Nephron progenitor cell (in vitro differentiated cells): Measurements from ENCODE around the gene RASGRP4.

Source experiments
- DNase-seq: peaks from one replicate; pipeline ENCODE4 v3.0.0; 2021
- H3K27ac Mint-ChIP-seq: 2 replicates; pipeline ENCODE4 v1.8.0; 2021; ENCODE audit warnings: mild to moderate bottlenecking, moderate library complexity, mixed read lengths
- H3K27me3 Mint-ChIP-seq: 2 replicates; pipeline ENCODE4 v1.8.0; 2021; ENCODE audit warnings: mild to moderate bottlenecking, low read depth, mixed read lengths; ENCODE audit not compliant: poor library complexity
- H3K36me3 Mint-ChIP-seq: 2 replicates; pipeline ENCODE4 v1.8.0; 2021; ENCODE audit warnings: low read depth, mixed read lengths
- H3K4me1 Mint-ChIP-seq: 2 replicates; pipeline ENCODE4 v1.8.0; 2021; ENCODE audit warnings: mixed read lengths
- H3K4me3 Mint-ChIP-seq: 2 replicates; pipeline ENCODE4 v1.8.0; 2021; ENCODE audit warnings: mild to moderate bottlenecking, moderate library complexity, mixed read lengths
- H3K9me3 Mint-ChIP-seq: 2 replicates; pipeline ENCODE4 v1.8.0; 2021; ENCODE audit warnings: mild to moderate bottlenecking, moderate library complexity, mixed read lengths
- TF ChIP-seq, protein P1 (sequence below): fragments of 200-600 bp; sonication (generic); IDR thresholded peaks from 2 replicates; pipeline ENCODE4 v1.5.0; 2021; ENCODE audit warnings: antibody characterized with exemption

The RASGRP4 gene

DNA sequence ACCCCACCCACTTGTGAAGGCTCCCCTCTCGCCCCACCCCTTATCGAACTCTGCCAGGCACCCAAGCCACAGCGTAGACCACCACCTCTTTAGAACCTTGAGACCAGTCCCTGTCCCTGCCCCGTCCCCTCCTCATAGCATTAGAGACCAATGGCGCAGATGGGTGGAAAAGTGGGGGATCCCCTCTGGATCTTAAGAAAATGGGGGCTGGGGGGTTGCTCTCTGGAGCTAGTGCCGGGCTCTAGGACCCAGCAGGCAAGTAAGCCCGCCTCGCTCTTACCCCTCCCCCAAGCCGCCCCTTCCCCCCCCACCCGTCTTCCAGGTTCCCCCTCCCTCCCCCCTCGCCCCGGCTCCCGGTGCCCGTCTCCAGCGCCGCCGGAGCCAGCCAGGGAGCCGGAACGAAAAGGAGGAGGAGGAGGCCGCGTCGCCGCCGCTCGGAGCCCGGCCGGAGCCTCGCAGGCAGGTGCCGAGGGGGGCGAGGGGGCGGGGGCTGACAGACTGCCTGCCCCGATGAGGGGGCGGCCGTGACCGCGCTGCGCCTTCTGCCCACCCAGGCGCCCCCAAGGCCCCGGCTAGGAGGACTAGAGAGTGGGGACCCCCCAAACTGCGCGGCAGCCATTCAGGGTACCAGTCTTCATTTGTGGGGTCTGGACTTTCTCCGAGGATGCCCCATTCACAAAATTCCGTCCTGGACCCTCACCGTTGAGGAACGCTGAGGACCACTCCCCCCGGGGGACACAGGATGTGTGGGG is 37.5 kb downstream of the RASGRP4 start, which contains the start of gene SPRED3:
Gene SPRED3, plus strand, starts transcription at position 349 of the 752 bp plus-strand sequence. CDS start 1,606 bp downstream, outside the sequence.
- peak; percentile 79 for DNase-seq
- Mint-ChIP-seq H3K27ac (peak within 1 kb of the TSS; percentile 95), H3K4me3 (peak within 1 kb of the TSS; percentile 90), H3K36me3 (peaks cover 38% of the 10 kb centered on the region), H3K4me1 (peaks cover 40% of the 10 kb centered on the region), H3K9me3 (no peaks in the 10 kb centered on the region), H3K27me3 (peaks cover 32% of the 10 kb centered on the region)
- TF ChIP-seq, protein P1, sequence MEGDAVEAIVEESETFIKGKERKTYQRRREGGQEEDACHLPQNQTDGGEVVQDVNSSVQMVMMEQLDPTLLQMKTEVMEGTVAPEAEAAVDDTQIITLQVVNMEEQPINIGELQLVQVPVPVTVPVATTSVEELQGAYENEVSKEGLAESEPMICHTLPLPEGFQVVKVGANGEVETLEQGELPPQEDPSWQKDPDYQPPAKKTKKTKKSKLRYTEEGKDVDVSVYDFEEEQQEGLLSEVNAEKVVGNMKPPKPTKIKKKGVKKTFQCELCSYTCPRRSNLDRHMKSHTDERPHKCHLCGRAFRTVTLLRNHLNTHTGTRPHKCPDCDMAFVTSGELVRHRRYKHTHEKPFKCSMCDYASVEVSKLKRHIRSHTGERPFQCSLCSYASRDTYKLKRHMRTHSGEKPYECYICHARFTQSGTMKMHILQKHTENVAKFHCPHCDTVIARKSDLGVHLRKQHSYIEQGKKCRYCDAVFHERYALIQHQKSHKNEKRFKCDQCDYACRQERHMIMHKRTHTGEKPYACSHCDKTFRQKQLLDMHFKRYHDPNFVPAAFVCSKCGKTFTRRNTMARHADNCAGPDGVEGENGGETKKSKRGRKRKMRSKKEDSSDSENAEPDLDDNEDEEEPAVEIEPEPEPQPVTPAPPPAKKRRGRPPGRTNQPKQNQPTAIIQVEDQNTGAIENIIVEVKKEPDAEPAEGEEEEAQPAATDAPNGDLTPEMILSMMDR, result no peak

DNA sequence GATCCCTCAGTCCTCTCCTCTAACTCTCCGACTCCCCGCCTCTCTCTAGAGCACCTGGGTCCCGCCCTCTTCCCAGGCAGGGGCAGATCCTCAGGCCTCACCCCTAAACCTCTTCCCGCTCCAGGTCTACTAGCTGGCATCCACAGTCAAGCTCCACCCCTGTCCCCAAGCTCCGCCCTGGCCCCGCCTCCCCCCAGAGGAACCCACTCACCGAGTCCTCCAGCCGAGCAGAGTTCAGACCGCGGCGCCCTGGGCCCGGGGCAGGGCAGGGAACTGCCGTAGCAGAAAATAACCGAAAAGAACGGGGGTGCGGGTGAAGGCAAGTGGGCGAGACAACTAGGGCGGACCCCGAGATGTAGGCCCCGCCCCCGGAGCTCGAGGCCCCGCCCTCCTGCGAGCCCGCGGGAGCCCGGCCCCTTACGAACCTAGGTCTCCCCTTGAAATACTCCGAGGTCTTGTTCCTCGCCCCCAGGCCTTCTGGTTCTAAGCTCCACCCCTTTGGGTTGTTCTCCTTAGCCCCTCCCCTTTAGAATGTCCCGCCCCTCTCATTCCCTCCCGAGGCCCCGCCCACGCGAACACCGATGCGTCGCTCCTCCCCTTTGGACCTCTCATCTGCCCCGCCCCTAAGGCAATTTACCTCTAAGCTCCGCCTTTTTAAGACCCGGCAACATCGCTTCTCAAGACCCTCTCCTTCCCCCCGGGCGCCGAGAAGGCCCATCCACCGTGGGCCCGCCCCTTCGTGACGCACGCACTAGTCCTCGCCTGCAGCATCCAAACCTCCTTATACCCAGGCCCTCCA is 38.3 kb downstream of the RASGRP4 start, which contains the start of gene GGN:
Gene GGN, minus strand, starts transcription at position 485 of the 799 bp plus-strand sequence. CDS start 773 bp downstream, outside the sequence.
- H3K27me3 Mint-ChIP-seq, result peaks cover 32% of the 10 kb centered on the region
- DNase-seq, result peak; percentile 97
- peak within 1 kb of the TSS; percentile 90 for H3K4me3 Mint-ChIP-seq
- peaks cover 38% of the 10 kb centered on the region for H3K4me1 Mint-ChIP-seq
- TF ChIP-seq, protein P1, result no peak
- no peaks in the 10 kb centered on the region for H3K9me3 Mint-ChIP-seq
- H3K27ac Mint-ChIP-seq, result peak within 1 kb of the TSS; percentile 95
- peaks cover 41% of the 10 kb centered on the region for H3K36me3 Mint-ChIP-seq

DNA sequence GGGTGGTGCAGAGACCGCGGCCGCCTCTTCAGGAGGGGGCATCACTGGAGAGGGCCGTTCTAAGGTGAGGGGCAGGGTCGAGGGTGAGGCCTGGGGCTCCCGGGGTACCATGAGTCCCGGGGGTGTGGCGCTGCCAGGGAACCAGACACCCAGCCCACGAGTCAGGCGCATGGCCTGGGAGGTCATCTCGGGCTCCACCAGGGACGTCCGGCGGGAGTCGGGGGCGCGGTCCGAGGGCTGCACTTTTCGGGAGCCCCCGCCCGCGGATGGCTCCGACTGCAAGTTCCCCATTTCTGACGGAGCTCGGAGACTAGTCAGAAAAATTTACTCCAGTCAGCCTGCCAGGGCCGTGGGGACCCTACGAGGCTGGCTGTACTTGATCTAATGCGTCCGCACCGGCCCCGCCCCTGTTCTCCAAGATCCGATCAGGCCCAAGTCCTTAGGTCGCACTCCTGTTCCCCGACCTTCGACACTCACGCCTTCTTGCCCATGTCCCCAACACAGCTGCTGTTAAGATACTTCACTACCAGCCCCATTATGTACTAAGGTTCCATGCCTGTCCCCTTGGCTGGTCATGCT is 39.0 kb downstream of the RASGRP4 start:
- Mint-ChIP-seq H3K4me1 (peaks cover 31% of the 10 kb centered on the region), H3K9me3 (no peaks in the 10 kb centered on the region), H3K4me3 (peak overlapping the region; percentile 86), H3K27ac (peak overlapping the region; percentile 78), H3K27me3 (peaks cover 32% of the 10 kb centered on the region), H3K36me3 (peaks cover 41% of the 10 kb centered on the region)
- no peak for DNase-seq
- TF ChIP-seq, protein P1, result no peak

DNA sequence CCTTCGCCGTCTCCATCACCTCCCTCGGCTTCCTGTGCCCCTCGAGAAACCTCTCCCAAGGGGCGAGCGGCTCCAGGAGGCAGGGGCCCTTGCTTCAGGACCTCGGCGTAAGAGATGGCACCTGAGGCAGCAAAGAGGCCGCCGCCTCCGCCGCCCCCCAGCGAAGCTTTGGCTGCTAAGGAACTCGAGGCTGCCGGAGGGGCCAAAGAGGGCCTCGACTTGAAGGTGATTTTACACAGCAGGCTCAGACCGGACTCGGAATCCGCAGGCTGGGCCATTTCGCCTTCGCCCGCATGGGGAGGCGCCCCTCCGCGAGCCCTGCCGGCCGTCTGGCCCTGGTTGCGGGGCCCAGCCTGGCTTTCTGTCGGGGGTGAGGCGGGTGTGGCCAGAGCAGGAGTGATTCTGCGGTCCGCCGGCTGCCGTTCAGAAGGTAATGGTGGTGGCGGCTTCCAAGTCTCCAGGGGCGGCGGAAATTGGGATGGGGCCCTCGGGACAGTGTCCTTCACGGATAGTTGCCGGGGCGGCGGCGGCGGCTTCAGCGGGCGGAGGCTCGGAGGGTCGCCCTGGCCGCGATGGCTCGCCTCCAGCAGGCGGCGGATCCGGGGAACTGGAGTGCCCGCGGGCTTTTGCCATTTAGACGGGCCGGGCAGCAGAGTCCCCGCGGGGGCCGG is 39.6 kb downstream of the RASGRP4 start:
- Mint-ChIP-seq H3K4me3 (peak overlapping the region; percentile 23), H3K36me3 (peaks cover 45% of the 10 kb centered on the region), H3K27me3 (peaks cover 28% of the 10 kb centered on the region), H3K27ac (no peak overlapping the region), H3K4me1 (peaks cover 27% of the 10 kb centered on the region), H3K9me3 (no peaks in the 10 kb centered on the region)
- TF ChIP-seq, protein P1, result no peak
- no peak for DNase-seq

DNA sequence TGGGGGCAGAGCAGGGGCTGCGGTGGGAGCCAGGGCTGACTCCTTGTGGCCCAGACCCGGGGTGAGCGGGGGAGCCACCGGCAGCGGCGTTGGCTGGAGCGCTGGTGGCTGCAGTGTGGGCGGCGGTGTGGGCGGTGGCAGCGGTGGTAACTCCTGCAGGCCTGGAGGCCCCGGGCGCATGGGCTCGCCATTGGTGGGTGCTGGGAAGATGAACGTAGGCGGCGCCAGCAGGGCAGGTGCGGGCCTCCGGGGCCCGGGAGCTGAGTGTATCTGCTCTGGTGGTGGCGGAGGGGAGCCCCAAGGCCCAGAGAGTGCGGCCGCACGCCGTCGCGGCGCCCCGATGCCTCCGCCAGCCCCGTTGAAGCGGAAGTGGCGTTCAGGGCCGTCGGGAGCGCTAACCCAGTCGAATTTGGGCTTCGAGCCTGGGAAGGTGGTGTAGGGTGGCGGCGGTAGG is 40.2 kb downstream of the RASGRP4 start:
- DNase-seq, result no peak
- peaks cover 21% of the 10 kb centered on the region for H3K27me3 Mint-ChIP-seq
- peaks cover 45% of the 10 kb centered on the region for H3K36me3 Mint-ChIP-seq
- TF ChIP-seq, protein P1, result no peak
- no peaks in the 10 kb centered on the region for H3K9me3 Mint-ChIP-seq
- no peak overlapping the region for H3K27ac Mint-ChIP-seq
- H3K4me3 Mint-ChIP-seq, result no peak overlapping the region
- H3K4me1 Mint-ChIP-seq, result peaks cover 21% of the 10 kb centered on the region
